ENCODE results near the gene MCC.

MCC gene

GRCh38 chr5:113067635-113068344 lies 420.5 kb downstream of the MCC start:
- DNase-seq, result no peak

- DNase-seq, result no peak
These were observed 422.6 kb downstream of the MCC start for GRCh38 chr5:113065626-113066025.

GRCh38 chr5:113064806-113065205 lies 423.4 kb downstream of the MCC start:
- DNase-seq, result no peak

- no peak for DNase-seq
These were observed 424.3 kb downstream of the MCC start for GRCh38 chr5:113063927-113064326.

DNA sequence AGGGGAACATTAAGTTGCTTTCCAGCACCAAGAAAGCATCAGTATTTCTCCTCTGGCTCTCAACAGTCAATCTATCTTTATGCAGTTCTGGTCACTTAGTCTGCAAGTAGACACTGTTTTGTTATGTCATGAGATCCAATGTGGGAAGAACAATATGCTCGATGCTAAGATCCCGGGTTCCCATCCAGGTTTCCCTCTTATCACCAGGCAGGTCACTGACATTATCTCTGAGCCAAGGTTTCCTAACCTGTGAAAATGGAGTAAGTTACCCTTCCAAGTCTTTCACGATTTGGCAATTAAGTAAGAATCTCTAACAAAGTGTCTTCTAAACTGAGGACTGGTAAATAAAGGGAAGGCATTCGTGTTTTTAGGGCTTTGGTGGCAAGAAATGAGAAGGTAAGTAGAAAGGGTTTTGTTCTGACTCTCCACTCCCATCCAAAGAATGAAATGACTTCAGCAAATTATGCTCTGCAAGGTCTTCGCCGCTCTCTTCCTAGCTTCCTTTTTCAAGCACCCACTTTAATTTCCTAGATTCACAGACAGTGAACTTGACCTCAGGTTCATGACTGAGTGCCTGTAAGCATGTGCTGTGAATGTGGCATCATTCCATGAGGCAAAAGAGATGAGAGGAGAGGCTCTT lies 425.3 kb downstream of the MCC start:
- no peak for DNase-seq

DNA sequence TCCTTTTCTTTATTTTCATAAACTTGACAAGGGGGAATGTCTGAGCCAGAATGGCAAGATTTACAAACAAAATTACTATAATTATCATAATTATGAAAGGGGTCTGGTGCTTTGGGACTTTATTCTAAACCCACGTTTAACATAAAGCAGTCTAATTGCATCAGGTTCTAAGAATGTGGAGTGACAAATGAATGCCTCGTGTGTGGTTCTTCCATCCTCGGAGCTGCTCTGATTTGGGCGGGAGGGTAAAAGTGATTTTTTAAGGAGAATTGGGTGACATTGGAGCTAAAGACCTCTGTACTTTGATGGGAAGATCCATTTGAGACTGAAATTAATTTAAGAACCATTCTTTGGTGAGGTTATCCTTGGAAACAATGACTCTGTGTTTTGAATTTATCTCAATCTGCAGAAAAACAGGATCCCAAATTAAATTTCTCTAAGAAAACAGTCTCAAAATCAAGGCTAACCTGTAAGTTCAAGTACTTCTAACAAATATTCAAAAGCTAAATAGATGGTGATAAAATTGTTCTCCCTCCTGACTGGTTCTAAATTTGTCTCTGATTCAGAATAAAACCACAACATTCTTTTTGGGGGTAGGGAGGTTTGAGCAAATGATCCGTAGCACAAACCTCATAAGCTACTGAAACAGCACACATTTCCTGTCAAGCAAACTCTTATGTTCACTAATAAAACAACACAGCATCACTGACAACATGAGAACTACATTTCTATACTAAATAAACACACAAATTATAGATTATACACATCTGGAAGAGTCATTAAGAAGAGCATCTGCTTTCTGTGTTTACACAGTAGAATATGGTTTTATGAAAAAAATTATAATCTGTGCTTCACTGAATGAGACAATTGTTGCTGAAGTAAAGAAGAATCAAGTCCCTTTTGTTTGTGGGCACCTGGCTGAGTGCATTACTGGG lies 426.1 kb downstream of the MCC start:
- DNase-seq, result no peak

GRCh38 chr5:113060408-113061025 lies 427.7 kb downstream of the MCC start:
- DNase-seq, result no peak

DNA sequence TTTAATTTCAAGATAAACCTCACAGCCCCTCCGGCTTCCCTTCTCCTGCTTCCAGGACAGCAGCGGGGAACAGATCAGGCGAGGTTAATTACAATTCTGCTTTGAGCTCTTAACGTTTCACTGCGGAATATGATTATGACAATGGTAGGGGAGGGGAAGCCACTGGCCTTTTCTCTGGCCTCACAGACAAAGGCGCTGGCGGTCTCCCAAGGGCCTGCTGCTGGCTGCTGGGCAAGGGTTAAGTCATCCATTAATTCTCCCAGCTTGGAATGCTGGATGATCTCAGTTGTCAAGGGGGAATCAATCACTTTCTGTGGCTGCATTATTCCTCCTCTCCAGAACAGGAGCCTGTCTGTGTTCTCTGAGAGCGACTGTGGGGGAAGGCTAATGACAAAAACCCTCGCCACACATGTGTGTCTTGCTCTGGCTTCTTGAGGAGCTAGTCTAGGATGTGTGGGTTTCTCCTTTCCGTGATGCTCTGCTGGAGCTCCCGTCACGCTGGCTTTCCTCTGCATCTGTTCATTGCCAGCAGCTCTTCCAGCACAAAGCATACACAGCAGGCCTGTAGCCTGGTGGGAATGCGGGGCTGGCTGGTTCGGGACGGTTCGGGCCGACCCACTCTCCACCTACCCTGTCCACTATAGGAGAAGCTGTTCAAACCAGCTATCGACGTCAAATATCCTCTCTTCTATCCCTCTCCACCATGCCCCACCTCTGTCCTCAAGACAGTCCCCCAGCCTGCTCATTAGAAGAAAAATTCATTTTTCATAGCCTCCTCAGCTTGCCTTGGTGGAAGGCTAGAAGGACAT lies 428.8 kb downstream of the MCC start:
- DNase-seq, result no peak

- DNase-seq, result no peak
These were observed 429.5 kb downstream of the MCC start for GRCh38 chr5:113058706-113059226.

GRCh38 chr5:113058269-113058668 lies 430.0 kb downstream of the MCC start:
- no peak for DNase-seq

- no peak for DNase-seq
These were observed 430.7 kb downstream of the MCC start for GRCh38 chr5:113057557-113057984.

DNA sequence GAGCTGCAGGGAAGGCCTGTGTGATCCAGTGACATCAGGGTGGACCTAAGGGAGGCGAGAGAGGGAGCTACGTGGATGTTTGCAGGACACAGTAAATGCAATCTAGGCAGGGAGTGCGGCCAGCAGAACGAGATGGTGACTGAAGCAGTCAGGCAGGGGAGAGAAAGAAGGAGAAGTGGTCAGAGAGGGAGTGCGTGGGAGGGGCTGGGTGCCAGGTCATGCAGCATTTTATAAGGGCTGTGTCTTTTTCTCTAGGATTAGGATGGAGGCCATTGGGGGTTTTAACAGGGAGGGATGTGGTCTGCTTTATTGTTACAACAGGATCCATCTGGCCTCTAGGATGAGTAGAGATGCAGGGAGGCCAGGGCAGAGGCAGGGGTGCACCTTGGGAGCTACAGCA lies 431.3 kb downstream of the MCC start:
- DNase-seq, result no peak

DNA sequence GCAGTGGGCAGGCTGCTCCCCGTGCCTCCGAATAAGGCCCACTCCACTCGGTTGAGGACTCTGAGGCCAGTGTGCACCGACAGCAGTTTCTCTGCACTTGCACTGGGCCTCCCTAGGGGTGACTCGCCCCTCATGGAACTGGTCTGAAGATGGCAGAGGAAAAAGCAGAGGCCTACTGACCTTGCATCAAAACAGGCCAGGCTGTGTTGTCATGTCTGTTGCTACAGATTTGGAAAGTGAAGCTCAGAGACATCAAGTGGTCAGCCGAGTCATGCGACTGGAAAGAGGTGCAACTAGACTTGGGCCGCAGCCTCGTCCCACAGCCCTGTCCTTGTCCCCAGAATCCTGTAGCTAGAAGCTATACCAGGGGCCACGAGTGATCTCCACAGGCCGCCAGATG lies 433.4 kb downstream of the MCC start:
- DNase-seq, result no peak

DNA sequence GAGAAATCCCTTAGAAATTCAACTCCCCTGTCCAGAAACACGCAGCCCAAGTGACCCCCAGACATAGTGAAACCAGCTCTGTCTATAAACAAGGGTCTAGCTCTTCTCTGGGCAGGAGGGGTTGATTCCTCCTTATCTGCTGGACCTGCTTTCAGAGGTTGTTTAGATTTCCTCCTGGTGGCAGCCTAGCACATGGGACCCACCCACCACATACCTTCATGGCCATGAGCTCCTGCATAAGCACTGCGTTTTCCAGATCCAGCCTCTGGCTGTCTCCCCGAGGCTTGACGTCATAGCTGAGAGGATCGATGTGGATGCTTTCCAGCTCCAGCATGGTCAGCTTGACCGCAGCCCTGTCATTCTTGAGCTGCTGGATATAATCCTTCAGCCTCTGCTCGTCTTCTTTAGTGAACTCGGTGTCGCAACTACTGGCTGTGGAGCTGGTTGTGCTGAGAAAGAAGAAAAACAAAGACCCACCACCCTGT lies 434.7 kb downstream of the MCC start:
- DNase-seq, result no peak

DNA sequence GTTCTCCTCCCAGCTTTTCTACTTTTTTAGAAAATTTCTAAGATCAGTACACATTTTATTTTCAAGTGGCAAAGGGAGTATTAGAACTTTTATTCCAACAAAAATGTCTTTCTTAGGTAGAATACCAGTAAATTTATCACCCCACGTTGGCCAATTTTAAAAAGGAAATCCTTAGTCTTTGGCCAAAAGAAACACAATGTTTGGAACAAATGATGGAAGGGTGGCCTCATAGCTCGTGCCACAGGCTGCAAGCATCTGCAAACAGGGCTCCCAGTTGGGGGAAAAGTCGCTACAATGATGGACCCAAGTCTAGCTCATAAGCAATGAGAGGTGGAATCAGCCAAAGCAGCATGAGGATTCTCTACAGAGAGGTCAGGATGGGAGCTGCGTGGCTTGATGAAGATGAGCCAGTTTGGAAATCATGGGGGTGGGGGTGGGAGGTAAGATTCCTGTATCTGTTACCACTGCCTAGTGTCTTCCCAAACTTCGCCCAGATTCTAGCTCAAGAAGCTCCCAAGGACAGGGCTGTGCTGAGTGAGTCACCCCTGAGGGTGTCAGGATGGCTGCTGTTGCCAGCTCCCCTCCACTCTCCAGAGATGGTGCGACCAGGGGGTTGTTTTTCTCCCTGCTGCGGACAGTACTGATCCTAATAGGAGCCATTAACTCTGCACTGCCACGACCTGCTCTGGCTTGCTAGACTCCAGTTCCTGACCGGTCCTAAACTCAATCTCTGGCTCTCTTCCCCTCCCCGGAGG lies 436.0 kb downstream of the MCC start:
- no peak for DNase-seq

- DNase-seq, result no peak
These were observed 437.4 kb downstream of the MCC start for GRCh38 chr5:113050721-113051382.

- DNase-seq, result no peak
These were observed 439.3 kb downstream of the MCC start for GRCh38 chr5:113048931-113049330.

- DNase-seq, result no peak
These were observed 440.3 kb downstream of the MCC start for GRCh38 chr5:113047733-113048652.

DNA sequence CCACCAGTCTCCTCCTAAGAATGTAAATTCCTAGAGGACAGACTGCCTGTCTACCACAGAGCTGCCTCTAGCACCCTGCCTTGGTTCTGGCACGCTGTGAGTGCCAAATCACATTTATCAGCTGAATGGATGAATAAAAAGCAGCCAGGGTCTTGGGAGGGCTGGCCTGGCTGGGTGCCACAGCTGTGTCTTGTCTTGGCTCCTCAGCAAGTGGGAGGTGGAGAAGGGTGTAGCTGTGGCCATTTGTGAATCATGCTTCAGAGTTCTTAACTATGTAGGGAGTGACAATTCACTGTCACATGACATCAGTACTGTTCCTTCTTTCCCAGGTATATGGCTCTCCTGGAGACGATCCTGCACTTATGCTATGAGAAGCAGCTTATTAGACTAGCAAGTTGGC lies 441.0 kb downstream of the MCC start:
- no peak for DNase-seq

All from T-helper 9 cell (primary cell).